ENCODE data around the gene CPT2.

DNA sequence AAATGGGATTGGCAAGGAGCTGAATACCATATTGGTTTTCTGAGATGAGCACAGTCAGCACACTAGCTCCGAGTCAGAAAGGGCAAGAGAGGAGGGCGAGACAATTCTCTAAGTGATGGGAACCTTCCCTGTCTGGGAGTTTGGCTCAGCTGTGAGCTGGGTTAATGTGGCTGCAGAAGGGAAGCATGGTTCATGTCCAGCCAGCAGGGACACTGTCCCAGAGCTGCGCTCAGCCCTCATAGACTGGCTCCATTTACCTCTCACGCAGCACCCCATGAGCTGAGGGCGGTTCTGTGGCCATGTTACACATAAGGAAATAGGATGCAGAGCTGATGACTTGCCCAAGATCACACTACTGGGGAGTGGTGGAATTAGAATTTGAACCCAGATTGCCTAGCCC is 15.7 kb upstream of the CPT2 start:
- TF ChIP-seq, protein P1, sequence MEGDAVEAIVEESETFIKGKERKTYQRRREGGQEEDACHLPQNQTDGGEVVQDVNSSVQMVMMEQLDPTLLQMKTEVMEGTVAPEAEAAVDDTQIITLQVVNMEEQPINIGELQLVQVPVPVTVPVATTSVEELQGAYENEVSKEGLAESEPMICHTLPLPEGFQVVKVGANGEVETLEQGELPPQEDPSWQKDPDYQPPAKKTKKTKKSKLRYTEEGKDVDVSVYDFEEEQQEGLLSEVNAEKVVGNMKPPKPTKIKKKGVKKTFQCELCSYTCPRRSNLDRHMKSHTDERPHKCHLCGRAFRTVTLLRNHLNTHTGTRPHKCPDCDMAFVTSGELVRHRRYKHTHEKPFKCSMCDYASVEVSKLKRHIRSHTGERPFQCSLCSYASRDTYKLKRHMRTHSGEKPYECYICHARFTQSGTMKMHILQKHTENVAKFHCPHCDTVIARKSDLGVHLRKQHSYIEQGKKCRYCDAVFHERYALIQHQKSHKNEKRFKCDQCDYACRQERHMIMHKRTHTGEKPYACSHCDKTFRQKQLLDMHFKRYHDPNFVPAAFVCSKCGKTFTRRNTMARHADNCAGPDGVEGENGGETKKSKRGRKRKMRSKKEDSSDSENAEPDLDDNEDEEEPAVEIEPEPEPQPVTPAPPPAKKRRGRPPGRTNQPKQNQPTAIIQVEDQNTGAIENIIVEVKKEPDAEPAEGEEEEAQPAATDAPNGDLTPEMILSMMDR (IDR thresholded peaks at IDR 0.05): no peak
- TF ChIP-seq POLR2A (IDR thresholded peaks at IDR 0.05): no peak

All from esophagus squamous epithelium (tissue), 4 donors.